T-helper 9 cell (primary cell): Measurements from ENCODE around the gene ADGB.
"Not testable (repeated sequence)": the region's sequence is repeated elsewhere in the genome, so short reads cannot be mapped to it uniquely, and the experiment has no call there.

Source experiments
- DNase-seq: peaks from one replicate; pipeline ENCODE4 v3.0.0-alpha.2; 2020

The ADGB gene

DNA sequence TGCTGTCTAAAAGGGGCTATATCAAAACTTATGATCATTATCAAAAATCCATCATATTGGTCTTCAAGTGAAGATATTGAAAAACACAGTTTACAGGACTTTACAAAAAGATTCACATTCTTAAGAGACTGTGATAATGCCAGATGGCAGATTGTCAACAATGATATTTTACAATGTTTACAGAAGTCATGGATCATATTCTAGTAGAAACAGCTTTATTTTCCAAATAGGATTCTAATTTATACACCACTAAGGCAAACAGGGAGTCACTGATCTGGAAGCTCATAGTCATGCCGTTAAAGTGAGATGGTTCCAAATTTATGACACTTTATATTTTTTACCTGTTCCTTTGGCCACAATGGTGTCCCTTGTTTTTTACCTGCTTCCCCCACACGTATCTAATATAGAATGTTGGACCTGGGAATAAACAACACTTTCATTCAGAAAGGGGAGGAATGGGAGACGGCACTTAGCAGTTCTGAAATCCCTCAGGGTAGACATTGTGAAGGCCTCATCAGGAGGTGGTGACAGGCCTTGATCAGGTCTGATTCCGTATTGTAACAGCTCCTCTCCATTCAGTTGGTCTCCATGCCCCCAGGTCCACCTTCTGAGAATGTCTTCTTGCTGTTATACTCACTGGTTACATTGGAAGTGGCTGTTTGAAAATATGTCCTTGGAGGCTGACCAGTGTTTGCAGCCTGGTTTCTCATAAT, 228.6 kb downstream of the ADGB start:
- no peak for DNase-seq

DNA sequence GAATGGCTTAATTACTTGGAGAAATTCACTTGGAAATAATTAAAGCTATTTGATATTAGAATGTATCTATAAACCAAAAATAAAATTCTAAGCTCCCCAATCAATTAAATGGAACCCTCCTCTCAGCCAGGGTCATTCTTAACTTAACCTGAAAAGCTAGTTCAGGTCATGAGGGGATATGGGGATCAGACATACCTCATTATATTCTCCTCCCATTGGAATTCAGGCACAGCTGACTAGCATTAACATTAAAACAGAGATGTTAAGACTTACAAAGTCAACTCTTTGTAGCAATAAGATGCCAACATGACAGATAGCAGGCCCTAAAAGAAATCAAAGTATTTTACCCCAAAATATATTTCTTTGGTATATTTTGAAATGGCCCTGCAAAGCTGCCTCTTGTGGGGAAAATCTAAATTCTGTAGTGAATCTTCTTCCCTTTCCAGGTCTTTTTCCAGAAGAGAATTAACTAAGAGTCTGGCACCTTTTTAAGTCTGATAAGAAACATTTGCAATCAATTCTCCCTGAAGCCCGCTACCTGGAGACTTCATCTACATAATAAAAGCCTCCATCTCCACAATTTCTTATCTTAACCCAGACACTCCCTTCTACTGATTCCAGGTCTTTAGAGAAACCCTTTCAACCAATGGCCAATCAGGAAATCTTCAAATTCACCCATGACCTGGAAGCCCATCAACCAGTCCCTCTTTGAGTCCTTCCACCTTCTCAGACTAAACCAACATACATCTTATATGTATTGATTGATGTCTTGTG, 231.2 kb downstream of the ADGB start:
- no peak for DNase-seq

DNA sequence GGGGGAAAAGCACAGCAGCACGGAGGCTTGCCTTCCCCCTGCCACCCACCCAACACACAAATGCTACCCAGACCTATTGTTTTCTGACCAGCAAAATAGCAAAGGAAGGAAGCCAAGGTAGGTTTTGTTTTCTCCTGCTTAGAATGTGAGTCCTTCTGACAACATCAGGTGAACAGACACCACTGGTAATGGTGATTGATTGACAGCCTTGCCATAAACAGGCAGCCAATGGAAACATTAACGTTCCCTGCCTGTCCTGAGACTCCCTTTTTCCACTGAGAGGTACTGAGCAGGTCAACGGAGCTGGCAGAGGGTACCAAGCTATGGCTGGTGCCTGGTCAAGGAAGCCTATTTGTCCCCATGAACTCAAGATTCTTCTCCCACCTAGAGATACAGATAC, 234.4 kb downstream of the ADGB start:
- DNase-seq, result no peak

DNA sequence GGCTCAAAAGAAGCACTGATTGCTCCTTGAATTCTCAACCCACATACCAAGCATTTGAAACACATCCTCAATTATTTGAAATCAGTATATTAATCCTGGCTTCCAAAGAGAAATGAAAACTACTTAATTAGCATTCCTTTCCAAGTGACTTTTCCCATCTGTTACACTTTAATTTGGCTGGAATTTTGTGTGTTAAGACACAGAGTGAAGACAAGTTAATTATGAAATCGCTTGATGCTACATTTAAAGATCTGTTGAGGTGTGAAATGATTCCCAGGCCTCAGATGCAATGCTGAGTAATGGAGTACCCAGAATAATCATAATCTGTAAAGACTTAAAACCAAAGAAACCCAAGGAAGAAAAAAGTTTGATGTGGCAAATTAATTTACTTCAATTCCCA, 241.4 kb downstream of the ADGB start:
- no peak for DNase-seq

DNA sequence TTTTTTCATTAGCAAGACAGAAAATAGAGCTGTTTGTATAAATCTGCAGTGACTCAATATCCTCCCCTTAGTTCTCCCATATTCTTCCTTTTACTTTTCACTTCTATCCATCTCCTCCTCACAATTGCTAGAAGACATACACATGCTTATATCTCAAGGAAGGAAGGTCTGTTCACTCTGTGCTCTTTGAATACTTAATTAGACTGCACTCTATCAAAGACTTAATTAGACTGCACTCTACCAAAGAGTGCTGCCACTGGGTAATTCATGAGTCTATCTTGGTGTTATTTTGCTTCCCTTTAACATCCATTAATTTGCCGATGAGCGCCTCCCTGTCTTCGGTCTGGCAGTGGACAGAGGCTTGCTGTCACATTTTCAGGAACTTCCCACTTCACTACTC, 241.9 kb downstream of the ADGB start:
- DNase-seq, result no peak

DNA sequence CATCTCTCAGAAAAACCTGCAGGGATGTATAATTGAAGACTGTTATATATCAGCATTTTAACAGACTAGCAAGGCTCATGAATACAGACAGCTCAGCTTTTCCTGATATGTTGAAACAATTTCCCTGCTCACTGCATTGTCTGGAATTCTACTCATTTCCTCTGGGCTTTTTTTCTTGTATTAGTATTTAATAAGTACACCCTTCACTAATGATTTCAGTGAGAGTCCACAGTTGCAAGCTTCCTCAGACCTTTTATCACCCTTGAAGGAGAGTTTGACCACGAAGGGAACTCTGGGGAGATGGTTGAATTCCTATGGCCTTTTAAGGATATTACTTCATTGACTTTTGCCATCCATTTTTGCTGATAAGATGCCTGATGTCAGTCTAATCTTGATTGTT, 248.7 kb downstream of the ADGB start:
- no peak for DNase-seq

DNA sequence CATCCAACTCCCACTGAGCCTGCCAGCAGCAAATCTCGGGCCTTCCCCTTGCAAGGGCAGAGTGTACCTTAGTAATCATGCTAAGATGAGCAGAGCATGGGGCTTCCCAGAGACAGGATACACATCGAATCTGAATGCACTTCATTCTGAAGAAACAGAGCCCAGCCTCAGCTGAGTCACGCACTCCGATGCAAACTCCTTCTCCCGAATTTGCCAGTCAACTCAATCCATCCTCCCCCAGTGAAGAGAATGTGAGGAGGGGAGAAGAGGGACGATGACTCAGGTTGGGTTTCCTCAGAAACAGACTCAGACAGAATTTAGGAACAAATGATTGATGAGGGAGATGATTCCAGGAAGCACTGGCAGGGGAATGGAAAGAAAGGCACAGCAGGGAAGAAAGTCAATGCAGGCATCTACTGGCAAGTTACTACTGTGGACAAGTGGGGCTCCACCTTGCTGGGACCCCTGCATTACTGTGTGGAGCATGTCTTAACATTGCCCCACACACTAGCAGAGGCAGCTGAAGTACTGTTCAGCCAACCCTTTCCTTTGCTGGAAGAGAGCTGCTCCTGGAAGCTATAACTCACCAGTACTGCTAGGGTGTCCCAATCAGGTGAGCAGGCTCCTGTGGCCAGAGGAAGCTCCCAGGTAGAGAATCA, 251.6 kb downstream of the ADGB start:
- no peak for DNase-seq

DNA sequence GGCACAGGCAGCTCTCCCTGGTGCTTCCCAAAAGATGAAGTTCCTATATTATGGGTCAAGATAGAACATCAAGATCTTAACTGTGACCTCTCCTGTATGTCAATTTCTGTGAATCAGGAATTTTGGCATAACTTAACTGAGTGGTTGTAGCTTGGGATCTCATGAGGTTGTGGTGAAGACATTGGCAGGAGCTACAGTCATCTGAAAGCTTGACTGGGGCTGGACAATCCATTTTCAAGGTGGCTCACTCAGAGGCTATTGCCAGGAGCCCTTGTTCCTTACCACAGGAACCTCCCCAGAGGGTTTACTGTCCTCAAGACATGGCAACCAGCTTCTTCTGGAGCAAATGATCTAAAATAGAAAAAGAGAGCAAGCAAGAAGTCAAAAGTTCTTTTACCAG, 252.2 kb downstream of the ADGB start:
- no peak for DNase-seq

DNA sequence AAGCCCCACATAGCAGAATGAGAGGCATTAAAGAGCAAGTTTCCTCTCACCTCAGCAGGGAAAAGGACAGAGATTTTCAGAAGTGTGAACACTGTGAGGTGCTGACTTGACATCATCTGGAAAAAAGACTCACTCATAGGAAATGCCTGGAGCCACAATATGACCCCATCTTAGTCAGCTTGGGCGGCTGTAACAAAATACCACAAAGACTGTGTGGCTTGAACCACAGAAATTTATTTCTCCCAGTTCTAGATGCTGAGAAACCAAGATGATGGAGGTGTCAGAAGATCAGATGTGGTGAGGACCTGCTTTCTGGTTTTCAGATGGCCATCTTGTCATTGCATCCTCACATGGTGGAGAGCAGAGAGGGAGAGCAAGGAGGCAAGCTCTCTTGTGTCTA, 253.1 kb downstream of the ADGB start:
- no peak for DNase-seq

DNA sequence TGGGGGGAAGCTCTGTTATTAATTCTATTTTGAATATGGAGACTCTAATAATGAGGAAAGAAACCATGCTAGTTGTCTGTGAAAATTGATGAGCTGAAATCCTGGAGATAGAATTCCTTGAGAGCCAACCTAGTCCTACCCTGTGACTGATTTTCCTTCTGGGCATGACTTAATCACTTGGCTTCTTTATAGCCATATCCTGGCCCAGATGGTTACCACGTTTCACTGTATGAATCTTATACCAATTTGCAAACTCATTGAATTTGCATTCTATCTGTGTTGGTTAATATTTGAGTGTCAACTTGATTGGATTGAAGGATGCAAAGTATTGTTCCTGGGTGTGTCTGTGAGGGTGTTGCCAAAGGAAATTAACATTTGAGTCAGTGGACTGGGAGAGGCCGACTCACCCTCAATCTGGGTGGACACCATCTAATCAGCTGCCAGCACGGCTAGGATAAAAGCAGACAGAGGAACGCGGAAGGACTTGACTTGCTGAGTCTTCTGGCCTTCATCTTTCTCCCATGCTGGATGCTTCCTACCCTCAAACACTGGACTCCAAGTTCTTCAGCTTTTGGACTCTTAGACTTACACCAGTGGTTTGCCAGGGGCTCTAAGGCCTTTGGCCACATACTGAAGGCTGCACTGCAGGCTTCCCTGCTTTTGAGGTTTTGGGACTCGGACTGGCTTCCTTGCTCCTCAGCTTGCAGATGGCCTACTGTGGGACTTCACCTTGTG, 255.9 kb downstream of the ADGB start:
- not testable (repeated sequence) for DNase-seq

DNA sequence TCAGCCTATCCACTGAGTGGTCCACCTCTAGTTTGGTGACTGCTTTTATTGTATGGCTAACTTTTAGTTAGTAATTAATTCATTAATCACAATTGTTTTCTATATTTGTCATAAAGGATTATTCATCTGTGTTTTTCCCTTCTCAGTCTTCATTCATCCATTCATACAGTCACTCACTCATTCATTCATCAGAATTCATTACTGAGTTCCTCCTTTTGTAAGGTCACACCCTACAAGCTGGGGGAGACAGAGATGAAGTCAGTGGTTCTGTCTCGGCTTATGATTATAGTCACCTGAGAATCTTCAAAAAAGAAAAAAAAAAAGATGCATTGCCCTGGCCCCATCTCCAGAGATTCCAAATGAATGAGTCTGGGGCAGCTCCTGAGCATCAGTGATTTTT, 257.1 kb downstream of the ADGB start:
- DNase-seq, result no peak

DNA sequence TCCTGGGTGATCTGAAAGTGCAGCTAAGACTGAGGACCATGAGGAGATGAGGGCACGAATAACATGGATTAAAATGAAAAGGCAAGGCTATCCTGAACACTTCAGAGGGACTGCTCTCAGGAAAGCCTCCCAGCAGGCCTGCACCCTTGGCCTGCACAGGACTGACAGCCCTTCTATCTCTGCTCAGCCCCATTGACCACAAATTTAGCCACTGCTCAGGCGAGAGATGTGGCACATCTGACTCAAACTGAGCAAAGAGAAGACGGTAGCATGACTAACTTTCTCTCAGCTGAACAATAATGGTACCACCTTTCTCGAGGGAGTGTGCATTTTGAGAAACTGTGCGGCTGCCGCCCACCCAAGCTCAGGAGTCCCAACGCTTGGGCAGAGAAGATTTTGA, 257.5 kb downstream of the ADGB start:
- no peak for DNase-seq

DNA sequence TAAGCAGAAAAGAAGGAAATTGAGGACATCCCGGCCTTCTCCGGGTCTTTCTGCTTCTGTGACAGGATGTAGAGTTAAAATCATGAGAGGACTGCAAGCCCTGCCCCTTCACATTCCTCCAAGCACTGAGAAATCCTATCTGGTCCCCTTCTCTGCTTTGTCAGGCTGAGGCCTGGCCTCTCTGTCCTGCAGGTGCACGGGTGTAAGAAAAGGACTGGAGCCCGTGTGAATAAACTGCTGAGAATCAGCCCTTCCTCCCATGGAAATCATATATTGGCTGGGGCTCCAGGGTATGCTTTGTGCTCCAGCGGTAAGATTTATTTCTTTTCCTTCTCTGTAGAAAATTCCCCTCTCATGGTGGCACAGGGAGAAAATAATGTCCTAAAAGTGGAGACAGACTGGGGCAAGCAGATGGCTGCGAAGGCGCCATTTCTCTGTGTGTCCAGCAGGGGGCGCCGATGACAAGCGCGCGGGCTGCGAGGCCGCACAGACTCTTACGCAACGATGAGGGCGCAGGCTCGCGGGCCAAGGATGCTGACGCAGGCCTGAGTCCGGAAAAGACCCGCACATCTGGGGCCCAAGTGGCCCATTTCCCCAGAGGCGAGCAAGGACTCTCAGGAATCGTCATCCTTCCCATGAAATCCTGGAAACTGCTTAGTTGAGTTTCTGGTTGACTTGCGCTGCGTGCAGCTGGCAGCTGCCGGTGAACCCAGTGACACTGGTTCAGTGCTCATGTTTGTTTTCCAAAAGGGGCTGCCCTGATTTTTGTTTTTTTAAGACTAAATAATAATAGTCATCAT, 258.6 kb downstream of the ADGB start:
- peak; percentile 65 for DNase-seq

DNA sequence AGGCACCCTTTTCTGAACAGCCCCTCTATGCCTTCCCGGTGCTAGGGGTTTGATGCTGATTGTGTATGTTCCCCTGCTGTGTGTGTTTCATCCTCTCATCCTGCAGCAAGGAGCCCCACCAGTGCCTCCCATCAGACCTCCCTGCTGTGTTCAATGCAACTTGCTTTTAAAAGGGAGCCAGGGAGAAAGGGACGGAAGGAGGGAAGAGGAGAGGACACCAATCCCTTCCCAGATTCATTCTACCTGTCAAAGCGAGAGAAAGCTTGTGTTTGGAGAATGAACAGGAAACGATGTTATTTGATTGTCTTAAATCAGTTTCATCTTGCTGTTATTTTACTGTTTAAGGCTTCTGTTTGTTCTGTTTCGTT, 259.2 kb downstream of the ADGB start:
- no peak for DNase-seq

DNA sequence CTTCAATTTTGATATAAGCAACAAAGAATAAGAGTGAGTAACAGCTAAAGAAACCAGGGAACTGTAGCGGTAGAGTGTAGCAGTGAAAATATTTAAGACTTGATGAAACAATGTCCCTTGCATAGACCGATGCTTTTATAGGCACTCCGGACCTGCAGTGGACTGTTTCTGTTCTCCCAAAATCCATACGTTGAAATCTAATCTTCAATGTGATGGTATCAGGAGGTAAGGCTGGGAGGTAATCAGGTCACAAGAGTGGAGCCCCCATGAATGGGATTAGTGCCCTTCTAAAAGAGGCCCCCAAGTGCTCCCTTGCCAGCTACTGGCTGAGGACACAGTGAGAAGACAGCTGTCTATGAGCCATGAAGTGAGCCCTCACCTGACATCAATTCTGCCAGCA, 260.4 kb downstream of the ADGB start:
- DNase-seq, result no peak

DNA sequence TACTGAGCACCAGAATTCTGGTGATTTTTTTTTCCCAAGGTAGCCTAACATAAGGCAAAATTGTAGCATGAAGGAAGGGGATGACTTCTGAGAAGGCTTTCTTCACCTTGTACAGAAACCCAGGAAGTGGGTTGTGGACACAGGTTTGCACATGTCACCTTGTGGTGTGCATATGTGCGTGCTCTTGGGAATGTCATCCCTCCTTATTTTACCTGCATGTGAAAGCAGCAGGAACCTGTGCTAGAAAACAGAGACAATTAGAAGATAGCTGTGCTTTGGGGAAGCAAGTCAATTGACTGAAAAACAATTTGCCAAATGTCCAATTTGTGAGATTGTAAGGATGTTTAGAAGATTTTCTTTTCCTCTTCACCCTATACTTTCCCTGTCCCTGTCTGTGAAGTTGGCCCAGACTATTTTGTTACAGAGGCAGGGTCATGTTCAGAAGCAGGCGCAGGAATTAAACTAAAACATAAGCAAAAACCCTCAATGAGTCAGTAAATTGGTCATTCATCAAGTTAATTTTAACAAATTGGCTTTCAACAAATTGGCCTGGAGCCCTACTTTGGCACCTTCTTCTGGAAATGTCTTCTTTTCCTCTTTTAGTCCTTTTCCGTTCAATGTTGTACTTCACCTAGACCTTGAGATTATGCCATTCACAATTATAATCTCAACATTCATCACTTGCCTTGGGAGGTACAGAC, 261.2 kb downstream of the ADGB start:
- no peak for DNase-seq

DNA sequence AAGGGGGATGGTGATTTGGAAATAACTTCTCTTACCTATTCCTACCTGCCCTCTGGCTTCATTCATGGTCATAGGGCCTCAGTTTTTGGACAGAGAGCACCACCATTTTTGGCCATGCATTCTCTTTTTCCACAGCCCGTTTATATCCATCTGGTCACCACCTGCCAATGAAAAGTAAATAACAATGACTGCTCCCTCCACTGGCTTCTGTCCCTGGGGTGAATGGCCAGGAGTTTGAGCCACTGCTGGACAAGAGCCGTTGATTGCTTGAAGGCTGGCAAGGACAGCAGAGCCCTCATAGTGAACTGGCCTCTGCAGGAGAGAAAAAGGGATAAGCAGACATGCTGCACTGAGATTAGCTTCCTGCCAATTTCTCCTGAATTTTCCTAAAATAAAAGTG, 261.8 kb downstream of the ADGB start:
- DNase-seq, result no peak

DNA sequence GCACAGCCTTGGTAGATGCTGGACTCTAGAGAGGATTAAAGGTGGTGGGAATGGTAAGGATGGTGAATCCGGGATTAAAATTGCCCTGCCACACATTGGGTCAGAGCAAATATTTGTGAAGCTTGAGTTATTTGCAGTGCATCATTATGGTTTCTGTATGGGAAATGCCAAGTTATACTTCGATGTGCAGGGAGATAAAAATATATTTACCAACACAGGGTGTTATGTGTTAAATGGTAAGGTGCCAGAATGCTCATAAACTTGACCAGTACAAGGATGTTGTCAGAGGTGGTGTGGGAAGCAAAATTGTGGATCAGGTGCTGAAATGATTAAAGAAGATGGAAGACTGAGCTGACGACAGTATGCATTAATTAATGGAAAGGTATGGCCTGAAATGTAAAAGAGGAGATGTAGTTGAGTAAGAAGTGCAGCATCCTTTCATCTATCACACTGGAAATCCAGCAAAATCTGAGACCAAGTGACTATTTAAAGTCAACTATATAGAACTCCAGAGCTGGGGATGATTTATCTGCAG, 262.3 kb downstream of the ADGB start:
- DNase-seq, result no peak

DNA sequence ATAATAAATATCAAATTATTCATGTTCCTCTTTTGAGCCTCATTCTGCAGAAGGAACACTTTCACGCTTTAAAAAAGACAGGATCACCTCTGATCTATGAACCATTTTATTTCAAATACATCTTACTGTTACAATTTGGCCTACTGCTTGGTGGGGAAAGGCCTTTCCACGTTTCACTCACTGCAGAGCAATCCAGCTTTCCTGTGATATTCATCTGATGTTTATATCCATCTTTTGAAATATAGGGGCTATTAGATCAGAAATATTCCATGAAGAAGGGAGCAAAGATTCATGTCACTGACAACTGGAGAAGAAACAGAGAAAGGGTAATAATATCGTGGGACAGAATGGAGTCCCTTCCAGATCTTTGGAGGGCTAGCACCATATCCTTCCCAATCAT, 262.9 kb downstream of the ADGB start:
- no peak for DNase-seq

DNA sequence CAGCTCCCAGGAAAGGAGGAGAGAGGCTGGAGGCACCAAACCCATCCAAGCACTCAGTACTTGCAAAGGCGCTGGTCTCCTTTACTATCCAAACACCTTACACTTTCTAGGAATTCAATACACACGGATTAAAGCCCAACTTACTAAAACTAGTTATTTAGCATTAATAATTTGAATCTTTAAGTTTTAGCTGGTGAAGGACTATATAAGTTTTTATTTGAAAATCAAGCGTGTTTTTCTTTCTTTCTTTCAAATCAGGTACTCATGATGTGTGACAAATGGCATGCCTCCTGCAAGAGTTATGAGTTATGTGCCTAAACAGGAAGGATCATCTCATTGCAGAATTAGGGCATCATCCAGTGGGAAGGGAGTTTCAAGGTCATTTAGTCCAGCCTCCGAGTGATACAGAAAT, 263.7 kb downstream of the ADGB start:
- no peak for DNase-seq

DNA sequence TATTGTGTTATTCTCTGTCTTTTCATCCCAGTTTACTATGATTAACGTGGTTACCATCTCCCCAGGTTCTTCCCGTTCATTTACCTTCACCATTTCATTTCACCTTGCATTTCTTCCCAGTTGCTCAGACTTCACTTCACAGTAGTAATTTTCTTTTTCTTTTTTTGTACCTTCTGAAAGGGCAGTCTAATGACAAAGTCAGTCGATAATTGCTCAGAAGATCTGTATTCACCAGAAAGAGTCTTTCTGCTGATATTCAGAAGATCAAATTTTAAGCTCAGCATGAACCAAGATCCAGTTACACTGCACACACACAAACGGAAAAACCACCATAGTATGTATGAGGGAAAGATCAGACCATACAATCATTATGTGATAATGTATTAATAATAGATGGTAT, 265.5 kb downstream of the ADGB start:
- DNase-seq, result no peak

DNA sequence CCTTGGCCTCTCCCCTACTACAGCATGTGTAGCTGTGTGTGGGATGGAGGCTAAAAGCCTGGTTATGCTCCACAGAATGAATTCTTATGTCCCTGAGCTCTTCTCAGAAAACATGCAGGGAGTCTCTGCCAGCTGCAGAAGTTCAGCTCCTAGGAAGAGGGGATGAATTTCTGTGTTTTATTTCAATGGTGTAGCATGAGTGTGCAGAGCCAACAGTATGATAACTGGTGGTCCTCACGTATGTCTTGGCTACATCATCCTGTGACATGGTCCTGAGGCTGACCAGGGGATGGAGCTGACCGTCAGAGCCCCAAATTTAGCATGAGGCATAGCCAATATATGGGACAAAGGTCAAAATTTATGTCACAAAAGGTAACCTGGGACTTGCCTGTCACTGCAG, 266.1 kb downstream of the ADGB start:
- DNase-seq, result no peak
